SKM-1 (cell line): Measurements from ENCODE around the gene MXI1.

Experiments used
- DNase-seq: peaks from one replicate; lab custom pipeline; 2025; ENCODE audit not compliant: unreplicated experiment; lab: John Stamatoyannopoulos, UW

Gene MXI1

DNA sequence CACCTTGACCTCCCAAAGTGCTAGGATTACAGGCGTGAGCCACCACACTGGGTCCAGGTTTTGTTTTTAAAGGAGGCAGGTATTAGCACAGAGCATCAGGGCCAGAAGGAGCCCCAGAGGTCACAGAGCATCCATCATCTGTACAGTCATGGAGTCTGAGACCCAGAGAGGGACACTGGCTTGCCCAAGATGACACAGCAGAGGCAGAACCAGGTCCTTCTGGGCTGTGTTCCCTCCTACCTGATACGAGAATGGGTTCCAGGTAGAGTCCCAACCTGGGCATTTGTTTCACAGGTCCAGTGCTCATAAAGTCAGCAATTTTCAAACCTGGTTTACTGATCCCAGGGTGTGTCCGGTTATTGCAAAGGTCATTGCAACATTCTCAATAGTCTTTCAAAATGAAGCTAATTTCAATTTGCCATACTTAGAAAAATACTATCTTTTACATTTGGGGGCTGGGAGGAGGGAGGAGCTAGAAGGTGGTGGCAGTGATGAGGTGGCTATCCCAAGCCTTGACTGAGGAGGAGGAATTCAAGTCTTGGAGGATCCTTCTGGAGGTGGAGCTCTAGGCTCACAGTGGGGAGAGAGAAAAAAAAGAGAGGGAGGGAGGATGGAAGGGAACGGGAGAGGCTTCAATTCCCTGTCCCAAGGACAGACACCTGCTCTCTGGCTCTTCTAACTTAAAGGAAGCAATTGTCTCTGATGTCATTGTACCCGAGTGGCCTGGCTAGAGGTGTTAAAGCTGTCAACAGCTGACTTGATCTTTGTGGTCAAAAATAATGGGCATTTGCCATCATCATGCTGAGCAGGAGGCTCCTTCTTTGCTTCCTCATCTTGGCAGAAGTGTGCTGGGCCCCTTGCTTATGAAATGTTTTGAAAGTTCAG is 8.1 kb downstream of the MXI1 start:
- peak; percentile 49 for DNase-seq

DNA sequence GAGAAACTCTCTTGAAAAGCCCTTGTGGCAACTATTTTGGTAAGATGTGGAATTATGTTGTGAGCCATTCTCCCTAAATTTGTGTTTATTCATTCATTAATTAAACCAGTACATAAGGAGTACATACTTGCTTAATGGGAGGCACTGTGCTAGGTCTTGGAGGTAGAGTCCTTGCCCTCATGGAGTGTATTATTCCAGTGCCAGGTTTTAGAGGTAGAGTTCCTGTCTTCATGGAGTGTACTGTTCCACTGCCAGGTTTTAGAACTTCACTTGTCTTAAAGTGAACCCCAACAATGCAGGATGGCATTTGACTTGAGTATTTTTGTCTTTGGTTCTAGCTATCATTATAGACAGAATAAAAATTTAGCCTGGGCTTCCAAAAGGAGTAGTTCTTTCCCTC is 8.8 kb downstream of the MXI1 start:
- DNase-seq, result no peak

DNA sequence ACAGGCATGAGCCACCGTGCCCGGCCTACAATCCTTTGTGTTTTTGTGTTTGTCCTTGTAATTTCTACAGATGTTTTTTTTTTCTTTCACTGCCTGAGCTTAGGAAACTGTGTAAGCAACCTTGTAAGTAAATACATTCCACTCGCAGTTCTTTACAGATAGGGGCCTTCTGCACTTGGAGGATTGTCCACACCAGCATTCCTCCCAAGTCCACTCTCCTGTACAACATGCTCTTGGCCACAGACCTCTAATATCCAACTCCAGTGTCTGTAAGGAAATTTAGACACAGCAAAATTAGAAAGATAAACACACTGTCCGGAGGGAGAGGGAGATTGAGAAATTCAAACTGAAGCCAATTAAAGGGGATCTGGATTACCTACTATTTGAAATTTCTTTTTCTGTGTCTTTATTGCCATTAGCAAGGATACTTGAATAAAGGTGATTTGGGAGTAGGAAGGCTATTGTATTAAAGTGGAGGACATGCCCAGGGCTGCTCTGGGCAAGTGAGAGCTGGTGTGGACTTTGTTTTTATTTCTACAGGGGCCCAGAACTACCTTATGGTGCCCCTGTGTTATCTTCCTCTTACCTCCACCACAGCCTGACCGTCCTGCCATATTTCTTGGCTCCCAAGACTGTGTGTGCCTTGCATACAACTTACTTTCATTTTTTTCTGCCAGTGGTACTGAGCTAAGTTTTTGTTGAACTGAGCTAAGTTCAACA is 9.7 kb downstream of the MXI1 start:
- DNase-seq, result no peak

DNA sequence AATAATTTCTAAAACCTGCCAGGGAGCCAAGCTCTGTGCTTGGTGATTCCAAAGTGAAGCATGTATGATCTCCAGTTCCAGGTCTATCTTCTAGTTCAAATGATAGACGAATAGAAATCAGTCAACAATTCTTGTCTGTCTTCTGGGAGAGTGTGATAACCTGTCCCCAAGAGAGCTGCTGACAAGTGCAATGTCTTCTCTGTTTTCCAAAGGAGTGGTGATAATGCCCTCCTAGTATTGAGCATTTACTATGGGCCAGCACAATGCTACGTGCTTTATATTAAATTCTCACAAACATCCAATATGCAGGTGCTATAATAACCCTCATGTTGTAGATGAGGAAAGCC is 10.2 kb downstream of the MXI1 start:
- DNase-seq, result no peak

DNA sequence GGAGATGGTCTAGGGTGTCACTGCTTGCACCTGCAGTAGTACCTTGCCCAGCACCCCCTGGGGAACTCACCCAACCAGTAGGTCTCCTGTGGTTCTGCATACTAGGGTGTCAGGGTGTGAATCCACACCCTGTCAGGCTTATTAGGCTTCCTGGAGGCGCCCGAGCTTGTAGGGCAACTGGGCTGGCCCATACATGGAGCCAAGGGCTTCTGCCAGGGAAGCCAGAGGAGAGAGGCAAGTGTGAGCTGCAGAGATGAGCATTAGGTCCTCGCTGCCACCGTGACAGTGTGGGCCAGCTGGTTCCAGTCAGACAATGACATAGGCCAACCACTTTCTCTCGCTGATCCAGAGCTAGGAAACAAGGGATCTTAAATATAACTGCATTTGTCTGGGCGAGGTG is 11.2 kb downstream of the MXI1 start:
- DNase-seq, result peak; percentile 6

DNA sequence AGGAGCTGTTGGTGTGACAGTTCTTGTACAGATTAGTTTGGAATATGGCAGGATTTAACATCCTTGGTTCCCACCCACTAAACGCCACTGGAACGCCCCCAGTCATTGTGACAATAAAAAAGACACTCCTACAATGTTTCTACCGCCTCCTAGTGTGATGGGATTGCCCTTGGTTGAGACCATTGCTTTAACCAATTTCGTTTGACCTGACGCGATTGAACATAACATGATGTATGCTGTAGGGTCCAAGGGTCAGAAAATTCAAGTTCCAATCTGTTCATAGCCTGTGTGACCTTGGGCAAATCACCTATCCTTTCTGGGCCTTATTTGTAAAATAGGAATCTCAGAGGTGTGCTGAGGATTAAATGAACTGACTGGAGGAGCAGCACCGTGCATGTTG is 12.5 kb downstream of the MXI1 start:
- DNase-seq, result no peak

DNA sequence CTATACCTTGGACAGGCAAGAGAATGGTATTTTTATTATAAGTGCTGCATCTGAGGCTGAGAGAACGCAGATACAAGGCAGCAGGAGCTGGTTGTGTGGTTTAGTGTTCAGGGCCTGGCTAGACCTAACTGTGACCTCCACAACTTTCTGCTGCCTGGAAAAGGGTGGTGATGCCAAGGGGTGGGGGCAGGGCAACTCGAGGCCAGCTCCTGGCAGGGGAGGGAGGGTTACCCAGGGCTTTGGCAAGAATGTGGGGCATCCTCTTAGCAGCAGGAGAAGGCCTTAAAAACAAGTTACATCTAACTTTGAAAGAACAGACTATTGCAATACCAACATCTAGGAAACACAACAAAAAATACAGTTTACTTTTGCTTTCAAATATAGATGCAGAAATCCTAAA is 13.0 kb downstream of the MXI1 start:
- DNase-seq, result no peak

DNA sequence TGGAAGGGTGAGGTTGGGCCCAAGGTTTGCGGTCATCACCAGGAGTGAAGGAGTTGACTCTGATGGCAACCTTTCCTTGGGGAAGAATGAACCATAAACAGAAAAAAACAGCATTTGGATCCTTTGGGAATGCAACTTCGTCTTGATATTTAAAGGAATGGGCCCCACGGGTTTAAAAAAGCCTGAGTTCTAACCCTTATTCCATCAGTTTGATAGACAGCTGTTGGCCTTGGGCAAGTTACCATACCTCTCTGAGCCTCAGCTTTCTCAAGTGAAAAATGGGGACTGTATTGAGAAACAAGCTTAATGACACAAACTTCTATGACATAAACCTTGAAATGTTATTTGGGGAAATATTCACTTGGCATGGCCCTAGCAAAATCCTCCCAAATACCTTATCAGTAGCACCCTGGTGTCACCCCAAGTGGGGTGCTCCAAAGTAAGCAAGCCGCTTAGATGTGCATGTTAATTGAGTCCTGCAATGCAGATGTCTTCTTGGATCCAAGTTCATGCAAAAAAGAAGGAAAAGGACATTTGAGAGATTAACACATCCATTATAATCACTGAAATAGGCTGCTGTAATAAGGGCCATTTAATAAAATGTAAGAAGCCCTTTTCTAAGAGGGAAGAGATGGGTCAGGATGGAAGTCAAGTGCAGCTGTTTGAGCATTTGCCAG is 13.8 kb downstream of the MXI1 start:
- no peak for DNase-seq

DNA sequence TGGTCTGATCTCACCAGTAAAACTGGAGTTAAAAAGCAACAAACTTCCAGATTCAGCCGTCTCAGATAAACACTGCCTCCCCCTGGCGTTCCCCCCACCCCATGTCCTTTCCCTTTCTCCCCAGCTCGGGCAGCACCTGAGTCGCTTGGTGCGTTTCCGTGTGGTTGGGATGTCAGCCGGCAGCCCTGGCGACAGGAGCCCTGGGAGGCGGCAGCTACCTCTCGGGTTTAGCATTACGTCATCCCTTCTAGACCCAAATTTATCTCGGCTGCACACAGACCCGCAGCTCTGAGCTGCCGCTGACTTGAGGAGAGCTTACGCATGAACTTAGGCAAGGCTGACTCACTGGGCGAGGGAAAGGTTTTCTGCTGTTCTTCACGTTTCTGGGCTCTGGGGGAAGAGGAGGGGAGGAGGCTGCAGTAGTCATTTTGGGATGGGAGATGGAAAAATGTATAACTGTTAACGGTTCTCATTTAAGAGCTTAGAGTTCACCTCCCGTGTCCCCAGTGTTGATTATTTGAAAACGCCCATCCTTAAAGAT is 14.4 kb downstream of the MXI1 start:
- DNase-seq, result peak; percentile 92

DNA sequence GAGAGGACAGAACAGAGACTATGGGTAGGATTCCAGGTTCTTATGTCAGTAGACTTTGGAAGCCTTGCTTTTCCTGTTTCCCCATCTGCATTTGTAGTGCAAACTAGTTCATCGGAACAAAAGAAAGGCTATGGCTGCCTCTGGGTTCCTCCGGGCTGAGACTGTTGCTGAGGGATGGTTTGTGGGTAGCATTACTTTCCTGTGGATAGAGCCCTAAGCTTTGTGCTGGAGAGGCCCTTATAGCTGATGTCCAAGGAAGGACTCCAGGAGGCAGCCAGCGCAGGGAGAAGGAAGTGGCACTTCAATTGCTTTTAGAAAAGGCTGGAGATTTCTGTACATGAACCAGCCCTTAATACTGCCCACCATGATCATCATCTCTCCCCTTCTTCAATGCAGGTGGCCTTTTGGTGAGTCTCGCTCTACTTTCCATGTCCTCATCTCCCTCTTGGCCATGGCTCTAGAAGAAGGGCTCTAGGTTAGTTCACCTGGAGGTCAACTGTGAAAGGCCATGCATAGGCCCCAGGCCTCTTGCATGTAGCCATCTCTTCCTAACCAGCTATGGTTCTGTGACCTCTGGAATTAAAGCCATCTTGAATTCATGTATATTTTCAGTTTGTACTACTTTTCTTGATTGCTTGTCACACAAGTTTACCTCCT is 15.4 kb downstream of the MXI1 start:
- no peak for DNase-seq

DNA sequence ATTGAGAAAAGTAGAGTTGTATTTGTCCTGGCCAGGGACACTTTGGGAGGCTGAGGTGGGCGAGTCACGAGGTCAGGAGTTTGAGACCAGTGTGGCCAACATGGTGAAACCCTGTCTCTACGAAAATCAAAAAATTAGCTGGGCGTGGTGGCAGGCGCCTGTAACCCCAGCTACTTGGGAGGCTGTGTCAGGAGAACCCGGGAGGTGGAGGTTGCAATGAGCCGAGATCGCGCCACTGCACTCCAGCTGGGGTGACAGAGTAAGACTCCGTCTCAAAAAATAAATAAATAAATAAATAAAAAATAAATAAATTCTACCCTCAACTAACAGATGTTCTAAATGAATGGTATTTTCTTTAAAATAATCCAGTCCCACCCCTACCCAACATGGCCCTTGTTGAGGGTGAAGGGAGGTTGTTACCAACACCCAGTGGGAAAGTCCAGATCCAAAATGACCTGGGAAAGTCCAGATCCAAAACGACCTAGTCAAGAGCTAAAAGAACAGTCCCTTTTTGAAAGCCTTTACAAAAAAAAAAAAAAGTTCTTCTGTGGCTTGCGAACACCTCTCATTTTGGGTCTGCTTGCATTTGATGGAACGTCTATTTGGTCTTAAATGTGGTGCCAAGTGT is 16.0 kb downstream of the MXI1 start:
- no peak for DNase-seq

DNA sequence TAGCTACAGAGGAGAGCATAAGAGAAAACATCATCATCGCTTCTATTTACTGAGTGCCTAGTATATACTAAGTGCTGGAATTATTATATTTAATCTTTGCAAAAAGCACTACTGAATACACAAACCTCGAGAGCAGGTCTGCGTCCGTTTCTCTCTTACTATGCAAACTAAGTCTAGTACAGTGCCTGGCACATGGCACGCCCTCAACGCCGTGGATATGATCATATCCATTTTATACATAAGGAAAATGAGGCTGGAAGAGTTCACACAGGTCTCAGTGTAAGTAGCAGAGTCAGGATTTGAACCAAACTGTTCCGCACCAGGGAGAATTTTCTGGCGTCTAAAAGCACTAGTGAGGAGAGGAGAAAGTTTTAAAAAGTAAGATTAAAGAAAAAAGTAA is 17.6 kb downstream of the MXI1 start:
- DNase-seq, result no peak

DNA sequence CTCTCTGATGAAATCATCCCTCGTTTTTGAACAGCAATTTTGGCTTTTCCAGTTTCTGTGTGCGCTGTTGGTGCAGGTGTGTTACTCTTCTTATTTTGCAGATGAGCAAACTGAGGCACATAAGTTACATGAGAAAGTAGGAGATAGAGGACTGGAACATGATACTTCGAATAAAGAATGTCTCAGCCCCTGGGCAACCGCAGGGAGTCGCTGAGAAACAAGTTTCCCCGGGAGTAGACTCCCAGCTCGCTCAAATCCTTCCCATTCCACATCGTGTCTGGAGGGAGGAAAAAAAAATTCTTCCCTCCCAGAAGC is 18.0 kb downstream of the MXI1 start:
- no peak for DNase-seq

DNA sequence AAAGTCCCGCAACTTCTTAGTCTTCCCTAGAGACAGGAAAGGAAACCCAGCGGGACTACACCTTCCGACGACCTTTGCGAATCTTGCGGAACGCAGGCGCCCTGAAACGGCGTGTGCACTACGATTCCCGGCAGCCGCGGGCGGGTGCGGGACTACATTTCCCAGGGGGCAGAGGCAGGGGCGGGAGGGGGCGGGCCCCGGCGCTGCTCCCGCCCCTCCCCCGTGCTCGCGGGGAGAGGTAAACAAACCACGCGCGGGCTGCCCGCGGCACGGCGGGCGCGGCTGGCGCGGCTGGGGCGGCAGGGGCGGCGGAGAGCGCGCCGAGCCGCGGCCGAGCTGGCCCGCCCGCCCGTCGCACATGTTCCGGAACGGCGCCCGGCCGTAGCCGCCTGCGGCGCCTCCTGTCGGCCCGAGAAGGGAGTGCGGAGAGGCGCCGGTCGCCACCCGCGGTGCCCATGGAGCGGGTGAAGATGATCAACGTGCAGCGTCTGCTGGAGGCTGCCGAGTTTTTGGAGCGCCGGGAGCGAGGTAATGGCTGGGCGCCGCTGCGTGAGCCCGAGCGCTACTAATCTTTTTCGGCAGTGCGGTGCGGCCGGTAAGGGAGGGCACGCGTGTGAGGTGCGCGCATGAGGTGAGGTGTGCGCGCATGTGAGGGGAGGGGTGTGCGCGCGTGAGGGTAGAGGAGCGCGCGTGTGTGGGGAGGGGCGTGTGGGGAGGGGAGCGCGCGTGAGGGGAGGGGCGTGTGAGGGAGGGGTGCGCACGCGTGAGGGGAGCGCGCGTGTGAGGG is 18.5 kb downstream of the MXI1 start:
- DNase-seq, result peak; percentile 66

DNA sequence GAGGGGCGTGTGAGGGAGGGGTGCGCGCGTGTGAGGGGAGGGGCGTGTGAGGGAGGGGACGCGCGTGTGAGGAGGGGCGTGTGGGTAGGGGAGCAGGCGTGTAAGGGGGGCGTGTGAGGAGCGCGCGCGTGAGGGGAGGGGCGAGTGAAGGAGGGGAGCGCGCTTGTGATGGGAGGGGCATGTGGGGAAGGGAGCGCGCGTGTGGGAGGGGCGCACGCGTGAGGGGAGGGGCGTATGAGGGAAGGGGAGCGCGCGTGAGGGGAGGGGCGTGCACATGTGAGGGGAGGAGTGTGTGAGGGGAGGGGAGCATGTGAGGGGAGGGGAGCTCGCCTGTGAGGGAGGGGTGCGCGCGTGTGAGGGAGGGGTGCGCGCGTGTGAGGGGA is 19.1 kb downstream of the MXI1 start:
- DNase-seq, result peak; percentile 82

DNA sequence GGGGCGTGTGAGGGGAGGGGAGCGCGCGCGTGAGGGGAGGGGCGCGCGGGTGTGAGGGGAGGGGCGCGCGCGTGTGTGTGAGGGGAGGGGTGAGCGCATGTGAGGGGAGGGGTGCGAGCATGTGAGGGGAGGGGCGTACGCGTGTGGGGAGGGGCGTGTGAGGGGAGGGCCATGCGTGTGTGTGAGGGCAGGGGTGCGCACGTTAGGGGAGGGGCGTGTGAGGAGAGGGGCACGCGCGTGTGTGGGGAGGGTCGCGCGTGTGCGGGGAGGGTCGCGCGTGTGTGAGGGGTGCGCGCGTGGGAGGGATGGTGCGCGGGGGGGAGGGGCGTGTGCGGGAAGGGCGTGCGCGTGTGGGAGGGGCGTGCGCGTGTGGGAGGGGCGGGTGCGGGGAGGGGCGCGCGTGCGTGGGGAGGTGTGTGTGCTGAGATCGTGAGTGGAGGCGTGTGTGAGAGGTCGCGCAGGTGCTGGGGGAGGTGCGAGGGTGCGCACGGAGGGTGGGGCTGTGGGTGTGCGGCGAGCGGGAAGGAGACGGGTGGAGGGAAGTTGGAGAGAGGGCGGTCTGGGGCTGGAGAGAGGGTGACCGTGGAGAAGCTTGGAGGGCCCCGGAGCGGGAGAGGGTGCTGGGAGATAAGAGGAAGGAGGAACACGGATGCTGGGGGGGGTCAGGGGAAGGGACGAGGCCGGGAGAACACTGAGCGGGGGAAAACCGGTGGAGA is 19.7 kb downstream of the MXI1 start:
- peak; percentile 82 for DNase-seq

DNA sequence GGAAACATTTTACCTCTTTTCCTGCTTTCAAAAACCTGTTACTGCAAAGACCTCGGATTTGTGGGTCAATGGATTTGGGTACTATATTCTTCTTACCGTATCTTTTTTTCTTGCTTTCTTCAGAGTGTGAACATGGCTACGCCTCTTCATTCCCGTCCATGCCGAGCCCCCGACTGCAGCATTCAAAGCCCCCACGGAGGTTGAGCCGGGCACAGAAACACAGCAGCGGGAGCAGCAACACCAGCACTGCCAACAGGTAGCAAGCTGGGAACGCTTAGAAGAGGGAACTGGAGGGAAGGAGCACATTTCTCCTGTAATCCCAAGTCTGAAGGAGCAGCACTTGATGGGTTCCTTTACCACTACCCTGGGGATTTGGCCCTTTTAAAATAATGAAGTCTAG is 20.7 kb downstream of the MXI1 start:
- DNase-seq, result no peak

DNA sequence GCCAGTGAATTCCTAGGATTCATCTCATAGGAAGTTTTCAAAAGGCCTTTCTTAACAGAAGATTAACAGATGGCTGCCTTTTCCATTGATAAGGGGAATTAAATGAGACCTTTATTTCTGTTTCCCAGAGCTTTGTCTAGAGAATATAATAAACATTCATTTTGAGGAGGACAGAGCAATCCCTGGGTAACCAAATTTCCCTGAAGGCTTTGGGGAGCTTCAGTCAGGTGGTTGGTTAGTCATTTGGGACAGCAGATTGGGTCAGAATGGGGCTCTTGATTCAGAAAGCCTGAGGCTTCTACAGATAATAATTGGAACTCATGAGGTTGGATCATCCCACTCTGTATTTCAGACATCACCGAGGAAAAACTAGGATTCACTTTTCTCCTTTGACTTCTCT is 21.8 kb downstream of the MXI1 start:
- no peak for DNase-seq

DNA sequence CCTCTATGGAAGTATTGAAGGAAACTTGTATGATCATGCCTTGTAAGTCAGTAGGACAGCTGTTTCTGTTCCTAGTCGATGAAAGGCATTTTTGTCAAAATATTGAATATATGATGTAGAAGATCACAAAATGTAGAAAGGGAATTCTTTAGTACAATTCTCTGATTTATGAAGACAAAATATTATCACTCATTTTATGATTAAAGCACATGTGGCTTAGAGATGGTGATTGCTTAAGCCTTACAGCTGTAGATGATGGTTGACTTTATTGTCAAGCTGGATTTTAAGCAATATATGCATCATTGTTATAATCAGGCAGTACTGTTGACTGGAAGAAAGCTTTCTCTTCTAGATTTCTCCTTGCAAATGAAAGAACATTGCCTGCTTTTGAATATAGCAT is 26.4 kb downstream of the MXI1 start:
- DNase-seq, result no peak
